ENCODE measurements around the gene NLRC4.

DNA sequence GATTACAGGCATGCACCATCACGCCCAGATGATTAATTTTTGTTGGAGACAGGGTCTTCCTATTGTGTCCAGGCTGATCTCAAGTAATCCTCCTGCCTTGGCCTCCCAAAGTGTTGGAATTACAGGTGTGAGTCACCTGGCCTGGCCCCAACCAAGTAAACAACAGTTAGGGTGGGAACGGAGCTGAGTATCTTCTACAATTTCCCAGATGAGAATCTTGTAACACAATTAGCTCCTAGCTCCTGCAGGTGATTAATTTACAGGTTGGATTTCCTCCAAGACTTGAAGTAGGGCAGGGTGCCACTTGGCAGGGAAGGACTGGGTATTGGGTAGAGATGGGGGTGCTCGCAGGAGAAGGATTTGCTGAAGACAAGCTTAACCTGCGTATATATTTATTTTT is 17.8 kb downstream of the NLRC4 start:
- no peak for TF ChIP-seq EZH2phosphoT487 (IDR thresholded peaks at IDR 0.05)
- TF ChIP-seq, protein P1, sequence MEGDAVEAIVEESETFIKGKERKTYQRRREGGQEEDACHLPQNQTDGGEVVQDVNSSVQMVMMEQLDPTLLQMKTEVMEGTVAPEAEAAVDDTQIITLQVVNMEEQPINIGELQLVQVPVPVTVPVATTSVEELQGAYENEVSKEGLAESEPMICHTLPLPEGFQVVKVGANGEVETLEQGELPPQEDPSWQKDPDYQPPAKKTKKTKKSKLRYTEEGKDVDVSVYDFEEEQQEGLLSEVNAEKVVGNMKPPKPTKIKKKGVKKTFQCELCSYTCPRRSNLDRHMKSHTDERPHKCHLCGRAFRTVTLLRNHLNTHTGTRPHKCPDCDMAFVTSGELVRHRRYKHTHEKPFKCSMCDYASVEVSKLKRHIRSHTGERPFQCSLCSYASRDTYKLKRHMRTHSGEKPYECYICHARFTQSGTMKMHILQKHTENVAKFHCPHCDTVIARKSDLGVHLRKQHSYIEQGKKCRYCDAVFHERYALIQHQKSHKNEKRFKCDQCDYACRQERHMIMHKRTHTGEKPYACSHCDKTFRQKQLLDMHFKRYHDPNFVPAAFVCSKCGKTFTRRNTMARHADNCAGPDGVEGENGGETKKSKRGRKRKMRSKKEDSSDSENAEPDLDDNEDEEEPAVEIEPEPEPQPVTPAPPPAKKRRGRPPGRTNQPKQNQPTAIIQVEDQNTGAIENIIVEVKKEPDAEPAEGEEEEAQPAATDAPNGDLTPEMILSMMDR (IDR thresholded peaks at IDR 0.05), result no peak
- no peak for TF ChIP-seq EZH2 (IDR thresholded peaks at IDR 0.05)
